Measurements from ENCODE around the gene PCDH15.

DNA sequence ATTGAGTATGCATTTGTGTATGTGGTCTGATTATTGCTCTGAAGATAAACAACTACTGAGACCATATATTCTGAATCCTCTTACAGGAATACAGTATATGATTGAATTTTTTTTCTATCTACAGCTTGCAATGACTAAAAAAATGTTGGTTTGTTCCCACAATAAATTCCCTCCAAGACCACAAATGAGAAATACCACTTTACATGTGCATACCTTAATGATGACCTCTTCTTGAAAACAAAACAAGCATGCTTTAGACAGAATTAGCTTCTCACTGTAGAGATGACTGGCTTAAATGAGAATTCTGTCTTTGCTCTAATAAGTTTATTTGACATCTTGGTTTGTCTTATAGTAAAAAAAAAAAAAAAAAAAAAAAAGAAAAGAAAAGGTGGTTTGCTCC, 241.5 kb downstream of the PCDH15 start:
- TF ChIP-seq ZNF660 (CRISPR knock-in tag; IDR thresholded peaks at IDR 0.05; ENCODE audit: borderline replicate concordance, low read depth) (no peak), SMAD3 (CRISPR knock-in tag; IDR thresholded peaks at IDR 0.05) (no peak), GABPA (IDR thresholded peaks at IDR 0.05; ENCODE audit: low read depth, low read length) (no peak), GABPA (CRISPR knock-in tag; IDR thresholded peaks at IDR 0.05; ENCODE audit: low read depth) (no peak), ETV6 (CRISPR knock-in tag; conservative IDR thresholded peaks at IDR 0.05) (no peak)
- TF ChIP-seq, protein P1, sequence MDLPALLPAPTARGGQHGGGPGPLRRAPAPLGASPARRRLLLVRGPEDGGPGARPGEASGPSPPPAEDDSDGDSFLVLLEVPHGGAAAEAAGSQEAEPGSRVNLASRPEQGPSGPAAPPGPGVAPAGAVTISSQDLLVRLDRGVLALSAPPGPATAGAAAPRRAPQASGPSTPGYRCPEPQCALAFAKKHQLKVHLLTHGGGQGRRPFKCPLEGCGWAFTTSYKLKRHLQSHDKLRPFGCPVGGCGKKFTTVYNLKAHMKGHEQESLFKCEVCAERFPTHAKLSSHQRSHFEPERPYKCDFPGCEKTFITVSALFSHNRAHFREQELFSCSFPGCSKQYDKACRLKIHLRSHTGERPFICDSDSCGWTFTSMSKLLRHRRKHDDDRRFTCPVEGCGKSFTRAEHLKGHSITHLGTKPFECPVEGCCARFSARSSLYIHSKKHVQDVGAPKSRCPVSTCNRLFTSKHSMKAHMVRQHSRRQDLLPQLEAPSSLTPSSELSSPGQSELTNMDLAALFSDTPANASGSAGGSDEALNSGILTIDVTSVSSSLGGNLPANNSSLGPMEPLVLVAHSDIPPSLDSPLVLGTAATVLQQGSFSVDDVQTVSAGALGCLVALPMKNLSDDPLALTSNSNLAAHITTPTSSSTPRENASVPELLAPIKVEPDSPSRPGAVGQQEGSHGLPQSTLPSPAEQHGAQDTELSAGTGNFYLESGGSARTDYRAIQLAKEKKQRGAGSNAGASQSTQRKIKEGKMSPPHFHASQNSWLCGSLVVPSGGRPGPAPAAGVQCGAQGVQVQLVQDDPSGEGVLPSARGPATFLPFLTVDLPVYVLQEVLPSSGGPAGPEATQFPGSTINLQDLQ (CRISPR knock-in tag; IDR thresholded peaks at IDR 0.05) = no peak
- TF ChIP-seq, protein P2, sequence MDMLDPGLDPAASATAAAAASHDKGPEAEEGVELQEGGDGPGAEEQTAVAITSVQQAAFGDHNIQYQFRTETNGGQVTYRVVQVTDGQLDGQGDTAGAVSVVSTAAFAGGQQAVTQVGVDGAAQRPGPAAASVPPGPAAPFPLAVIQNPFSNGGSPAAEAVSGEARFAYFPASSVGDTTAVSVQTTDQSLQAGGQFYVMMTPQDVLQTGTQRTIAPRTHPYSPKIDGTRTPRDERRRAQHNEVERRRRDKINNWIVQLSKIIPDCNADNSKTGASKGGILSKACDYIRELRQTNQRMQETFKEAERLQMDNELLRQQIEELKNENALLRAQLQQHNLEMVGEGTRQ (IDR thresholded peaks at IDR 0.05; ENCODE audit: low read depth, low read length) = no peak
- TF ChIP-seq, protein P2 (CRISPR knock-in tag; IDR thresholded peaks at IDR 0.05; ENCODE audit: borderline replicate concordance) = no peak

Data from HepG2 (cell line).